SH-SY5Y (cell line): ENCODE measurements around the gene RASD2.

ENCODE experiments used
- GATA2 ChIP-seq: IDR thresholded peaks from 2 replicates; pipeline ENCODE4 v1.6.1; 2011; ENCODE audit warnings: mild to moderate bottlenecking, low read depth, low read length
- GATA3 ChIP-seq: IDR thresholded peaks from 2 replicates; pipeline ENCODE4 v1.6.1; 2011; ENCODE audit warnings: low read depth, mild to moderate bottlenecking, low read length, moderate library complexity

RASD2 gene

GRCh38 chr22:35591714-35592417, 51.2 kb downstream of the RASD2 start:
- TF ChIP-seq GATA2 = no peak
- TF ChIP-seq GATA3 = no peak

- TF ChIP-seq GATA3 (no peak), GATA2 (no peak)
Observed at GRCh38 chr22:35592418-35592967, 51.9 kb downstream of the RASD2 start.

GRCh38 chr22:35593071-35593890, 52.6 kb downstream of the RASD2 start:
- TF ChIP-seq GATA2 (no peak), GATA3 (no peak)

- TF ChIP-seq GATA2 = no peak
- no peak for TF ChIP-seq GATA3
Observed at GRCh38 chr22:35593891-35594470, 53.4 kb downstream of the RASD2 start.

- TF ChIP-seq GATA2 = no peak
- TF ChIP-seq GATA3 = no peak
Observed at GRCh38 chr22:35594686-35595085, 54.1 kb downstream of the RASD2 start.

GRCh38 chr22:35596821-35597220, 56.2 kb downstream of the RASD2 start:
- TF ChIP-seq GATA3 (no peak), GATA2 (no peak)

GRCh38 chr22:35597692-35598395, 57.2 kb downstream of the RASD2 start:
- TF ChIP-seq GATA2 (no peak), GATA3 (no peak)

GRCh38 chr22:35598396-35598710, 57.7 kb downstream of the RASD2 start:
- TF ChIP-seq GATA3 = no peak
- TF ChIP-seq GATA2 = no peak

- no peak for TF ChIP-seq GATA3
- no peak for TF ChIP-seq GATA2
Observed at GRCh38 chr22:35599364-35599763, 58.7 kb downstream of the RASD2 start.

- TF ChIP-seq GATA3 (no peak), GATA2 (no peak)
Observed at GRCh38 chr22:35600476-35600875, 59.8 kb downstream of the RASD2 start.

- TF ChIP-seq GATA2 = no peak
- TF ChIP-seq GATA3 = no peak
Observed at GRCh38 chr22:35601013-35601580, 60.5 kb downstream of the RASD2 start.

GRCh38 chr22:35601743-35602615, 61.3 kb downstream of the RASD2 start:
- TF ChIP-seq GATA2 (no peak), GATA3 (no peak)
